ENCODE measurements around the gene ZNF593OS.

The ZNF593OS gene

GRCh38 chr1:26184883-26185282, 13.3 kb upstream of the ZNF593OS start:
- H3K9me2 ChIP-seq (ENCODE audit: low read depth, low read length) = no peaks in the 10 kb centered on the region
- H3K4me2 ChIP-seq (ENCODE audit: low read length) = no peak overlapping the region
- no peaks in the 10 kb centered on the region for H3K36me3 ChIP-seq (ENCODE audit: insufficient read depth, low read length)
- no peak overlapping the region for H3K27ac ChIP-seq (ENCODE audit: low read depth, low read length, poor library complexity, severe bottlenecking)
- no peaks in the 10 kb centered on the region for H3K79me2 ChIP-seq (ENCODE audit: insufficient read depth, low read length)
- TF ChIP-seq EZH2 (IDR thresholded peaks at IDR 0.05; ENCODE audit: borderline replicate concordance, low read length) (no peak), CTCF (IDR thresholded peaks at IDR 0.05; ENCODE audit: low read length) (no peak)
- H3K9me3 ChIP-seq (ENCODE audit: low read length) = no peaks in the 10 kb centered on the region
- no peak overlapping the region for H2AFZ ChIP-seq (ENCODE audit: low read length)
- H3K4me3 ChIP-seq (ENCODE audit: low read depth, low read length, poor library complexity, severe bottlenecking) = no peak overlapping the region
- H3K9ac ChIP-seq (ENCODE audit: low read length) = no peak overlapping the region
- peaks cover 5% of the 10 kb centered on the region for H3K4me1 ChIP-seq (ENCODE audit: insufficient read depth, low read length, severe bottlenecking)
- no peaks in the 10 kb centered on the region for H3F3A ChIP-seq (ENCODE audit: insufficient read depth, low read length)
- 0 out of 2 replicates have a peak, but pooled peaks cover 5% of the 10 kb centered on the region for H3K27me3 ChIP-seq (ENCODE audit: insufficient read depth, low read length)
- H4K20me1 ChIP-seq (ENCODE audit: insufficient read depth, low read length) = no peaks in the 10 kb centered on the region

- no peak overlapping the region for H3K4me2 ChIP-seq (ENCODE audit: low read length)
- no peak overlapping the region for H3K4me3 ChIP-seq (ENCODE audit: low read depth, low read length, poor library complexity, severe bottlenecking)
- no peak overlapping the region for H3K27ac ChIP-seq (ENCODE audit: low read depth, low read length, poor library complexity, severe bottlenecking)
- H3F3A ChIP-seq (ENCODE audit: insufficient read depth, low read length) = no peaks in the 10 kb centered on the region
- TF ChIP-seq CTCF (IDR thresholded peaks at IDR 0.05; ENCODE audit: low read length) (no peak), EZH2 (IDR thresholded peaks at IDR 0.05; ENCODE audit: borderline replicate concordance, low read length) (no peak)
- no peaks in the 10 kb centered on the region for H3K79me2 ChIP-seq (ENCODE audit: insufficient read depth, low read length)
- H3K9me2 ChIP-seq (ENCODE audit: low read depth, low read length) = no peaks in the 10 kb centered on the region
- H4K20me1 ChIP-seq (ENCODE audit: insufficient read depth, low read length) = no peaks in the 10 kb centered on the region
- no peak overlapping the region for H3K9ac ChIP-seq (ENCODE audit: low read length)
- H3K27me3 ChIP-seq (ENCODE audit: insufficient read depth, low read length) = 0 out of 2 replicates have a peak, but pooled peaks cover 5% of the 10 kb centered on the region
- no peak overlapping the region for H2AFZ ChIP-seq (ENCODE audit: low read length)
- peaks cover 6% of the 10 kb centered on the region for H3K4me1 ChIP-seq (ENCODE audit: insufficient read depth, low read length, severe bottlenecking)
- H3K36me3 ChIP-seq (ENCODE audit: insufficient read depth, low read length) = no peaks in the 10 kb centered on the region
- no peaks in the 10 kb centered on the region for H3K9me3 ChIP-seq (ENCODE audit: low read length)
These were observed 12.5 kb upstream of the ZNF593OS start for GRCh38 chr1:26184086-26184485.

GRCh38 chr1:26182383-26182696, 10.7 kb upstream of the ZNF593OS start:
- H3K9ac ChIP-seq (ENCODE audit: low read length) = no peak overlapping the region

More at GRCh38 chr1:26182383-26182696, 10.7 kb upstream of the ZNF593OS start:
- H3K9me2 ChIP-seq (ENCODE audit: low read depth, low read length) = no peaks in the 10 kb centered on the region
- H3K79me2 ChIP-seq (ENCODE audit: insufficient read depth, low read length) = no peaks in the 10 kb centered on the region
- H3K27me3 ChIP-seq (ENCODE audit: insufficient read depth, low read length) = 0 out of 2 replicates have a peak, but pooled peaks cover 5% of the 10 kb centered on the region
- TF ChIP-seq CTCF (IDR thresholded peaks at IDR 0.05; ENCODE audit: low read length) = no peak
- TF ChIP-seq EZH2 (IDR thresholded peaks at IDR 0.05; ENCODE audit: borderline replicate concordance, low read length) = no peak
- peaks cover 6% of the 10 kb centered on the region for H3K4me1 ChIP-seq (ENCODE audit: insufficient read depth, low read length, severe bottlenecking)
- H3K4me3 ChIP-seq (ENCODE audit: low read depth, low read length, poor library complexity, severe bottlenecking) = no peak overlapping the region
- no peak overlapping the region for H3K27ac ChIP-seq (ENCODE audit: low read depth, low read length, poor library complexity, severe bottlenecking)
- H3K4me2 ChIP-seq (ENCODE audit: low read length) = no peak overlapping the region
- no peaks in the 10 kb centered on the region for H4K20me1 ChIP-seq (ENCODE audit: insufficient read depth, low read length)
- H3K36me3 ChIP-seq (ENCODE audit: insufficient read depth, low read length) = no peaks in the 10 kb centered on the region
- H2AFZ ChIP-seq (ENCODE audit: low read length) = no peak overlapping the region
- H3K9me3 ChIP-seq (ENCODE audit: low read length) = no peaks in the 10 kb centered on the region
- H3F3A ChIP-seq (ENCODE audit: insufficient read depth, low read length) = no peaks in the 10 kb centered on the region
